T-helper 2 cell treated with Interferon-gamma antibody and Interleukin-4, amounts not matched to agents 100 ng/mL and 5 ng/mL, for 36 hours (primary cell): Measurements from ENCODE around the gene ZC3H18. TPM values are rescaled to one million over a fixed set of nuclear protein-coding genes. Genes with fewer than 3 reads are reported as not detected.

Source experiments
- intact Hi-C: fragments of 100-400 bp; cut with micrococcal nuclease; formaldehyde crosslinking; loops from one replicate; pipeline ENCODE4 v1.15.1; 2023
- total RNA-seq: library from RNA; stranded (reverse); gene quantifications from 2 replicates; pipeline ENCODE4 v1.2.3, GENCODE V29; 2022

ZC3H18 gene
- total RNA-seq, 1 donor from 2014 or later: 103 TPM

DNA sequence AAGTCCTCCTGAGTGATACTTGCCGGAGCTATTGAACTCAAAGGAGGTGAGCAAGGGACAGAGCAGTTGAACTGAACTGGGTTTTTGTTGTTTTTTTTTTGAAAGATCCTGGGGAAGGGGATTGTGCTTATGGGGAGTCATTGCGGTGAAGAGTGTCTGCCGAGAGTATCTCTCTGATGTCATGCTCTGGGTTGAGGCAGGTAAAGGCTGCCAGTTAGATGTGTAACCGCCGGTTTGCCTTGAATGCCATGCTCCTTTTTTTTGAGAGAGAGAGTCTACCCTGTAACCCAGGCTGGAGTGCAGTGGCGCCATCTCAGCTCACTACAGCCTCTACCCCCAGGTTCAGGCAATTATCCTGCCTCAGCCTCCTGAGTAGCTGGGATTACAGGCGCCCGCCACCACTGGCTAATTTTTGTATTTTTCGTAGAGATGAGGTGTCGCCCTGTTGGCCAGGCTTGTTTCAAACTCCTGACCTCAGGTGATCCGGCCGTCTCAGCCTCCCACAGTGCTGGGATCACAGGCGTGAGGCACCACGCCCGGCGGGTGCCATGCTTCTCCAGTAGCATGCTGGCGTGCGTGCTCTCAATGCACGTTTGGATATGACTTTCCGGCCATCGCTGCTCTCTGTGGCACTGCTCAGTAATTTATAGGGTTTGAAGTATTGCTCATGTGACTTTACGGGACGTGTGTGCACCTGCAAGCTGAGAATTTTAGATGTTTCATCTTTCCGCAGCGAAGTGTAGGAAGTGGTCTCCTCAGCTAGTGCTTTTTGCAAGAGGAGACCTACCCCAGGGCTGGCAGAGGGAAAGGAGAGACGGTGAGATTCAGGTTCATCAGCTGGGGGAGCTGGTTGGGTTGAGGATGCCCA, 8.5 kb downstream of the ZC3H18 start:
- intact Hi-C loops: no loop called here

DNA sequence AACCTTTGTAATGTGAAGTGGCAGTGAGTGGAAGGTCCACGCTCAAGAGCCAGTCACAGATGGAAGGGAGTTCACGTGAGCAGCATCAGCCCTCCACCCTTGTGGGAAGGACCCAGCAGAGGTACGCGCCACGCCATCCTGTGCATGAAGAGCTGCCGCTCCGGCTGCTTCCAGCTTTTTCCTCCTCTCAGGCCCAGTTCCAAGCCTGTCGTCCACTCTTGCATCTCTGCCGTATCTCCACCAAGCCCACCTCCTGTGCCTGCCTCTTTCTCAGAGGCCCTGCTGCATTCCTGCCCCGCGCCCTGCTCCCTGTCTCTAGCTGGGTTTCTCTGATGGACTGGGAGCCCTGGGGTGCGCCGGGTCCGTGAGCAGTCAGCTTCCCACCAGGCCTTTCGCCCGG, 10.2 kb downstream of the ZC3H18 start:
- intact Hi-C loops: no loop called here

- intact Hi-C loops: no loop called here
Observed at GRCh38 chr16:88581033-88581432, 10.8 kb downstream of the ZC3H18 start.

DNA sequence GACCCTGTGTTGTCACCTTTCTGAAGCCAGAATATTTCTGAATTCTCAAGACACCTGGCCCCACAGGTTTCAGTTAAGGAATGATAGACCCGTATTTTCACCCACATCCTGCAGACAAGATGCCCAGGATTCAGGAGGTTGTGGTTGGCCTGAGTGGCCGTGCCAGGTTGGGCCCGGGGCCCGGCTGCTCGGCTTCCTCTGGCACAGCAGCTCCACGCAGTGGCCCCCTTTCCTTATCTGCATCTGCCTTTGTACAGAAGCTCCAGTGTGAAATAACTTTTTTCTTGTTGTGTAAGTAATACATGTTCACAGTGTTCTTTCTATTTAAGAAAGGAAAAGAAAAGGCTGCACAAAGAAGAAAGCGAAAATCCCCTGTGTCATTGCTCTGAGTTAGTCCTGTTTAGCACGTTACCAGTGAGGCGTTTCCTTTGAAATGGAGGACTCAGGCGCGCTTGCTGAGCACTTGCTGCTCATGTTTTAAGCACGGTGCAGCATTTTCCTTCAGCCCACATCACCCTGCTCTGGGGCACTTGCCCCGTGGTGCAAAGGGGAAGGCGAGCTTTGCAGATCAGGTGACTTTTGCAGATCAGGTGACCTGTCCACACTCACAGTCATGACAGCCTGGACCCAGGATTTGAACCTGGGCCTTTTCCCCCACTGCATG, 12.8 kb downstream of the ZC3H18 start:
- intact Hi-C loops: no loop called here

- intact Hi-C loops: no loop called here
Observed at GRCh38 chr16:88584676-88585075, 14.5 kb downstream of the ZC3H18 start.

- intact Hi-C loops: no loop called here
Observed at GRCh38 chr16:88585269-88585668, 15.1 kb downstream of the ZC3H18 start.

- intact Hi-C loops: no loop called here
Observed at GRCh38 chr16:88585927-88586581, 15.9 kb downstream of the ZC3H18 start.

DNA sequence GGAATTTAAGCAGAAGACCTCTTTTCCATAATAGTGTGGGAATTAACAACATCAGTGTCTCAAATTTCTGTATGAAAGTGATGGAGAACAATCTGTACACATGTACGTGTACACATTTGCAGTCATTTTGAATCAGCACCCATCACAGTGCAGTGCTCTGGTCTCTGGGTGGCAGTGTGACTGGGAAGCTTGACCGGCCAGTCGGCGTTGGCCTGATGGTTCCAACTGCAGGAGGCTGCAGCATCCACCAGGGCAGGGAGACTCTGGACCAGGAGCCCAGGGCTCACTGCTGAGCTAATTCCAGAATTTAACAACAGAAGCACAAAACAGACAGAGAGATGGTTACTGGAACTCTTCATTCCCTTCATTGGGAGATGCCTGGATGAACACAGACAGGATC, 17.9 kb downstream of the ZC3H18 start:
- intact Hi-C loops: no loop called here

DNA sequence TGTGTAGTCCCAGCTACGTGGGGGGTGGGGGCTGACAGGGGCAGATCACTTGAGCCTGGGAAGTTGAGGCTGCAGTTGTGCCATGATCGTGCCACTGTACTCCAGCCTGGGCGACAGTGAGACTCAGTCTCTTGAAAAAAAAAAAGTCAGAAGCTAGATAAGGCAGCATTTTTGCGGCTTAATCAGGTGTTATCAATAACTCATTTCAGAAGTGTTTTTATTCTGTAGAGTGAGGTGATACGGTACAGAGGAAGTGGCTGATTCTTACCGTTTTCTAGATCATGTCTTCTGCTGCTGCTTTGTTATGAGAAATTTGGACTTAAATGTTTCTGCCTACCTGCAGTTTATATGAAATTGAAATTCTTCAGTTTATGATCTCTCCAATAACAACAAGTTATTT, 18.6 kb downstream of the ZC3H18 start:
- intact Hi-C loops: no loop called here

DNA sequence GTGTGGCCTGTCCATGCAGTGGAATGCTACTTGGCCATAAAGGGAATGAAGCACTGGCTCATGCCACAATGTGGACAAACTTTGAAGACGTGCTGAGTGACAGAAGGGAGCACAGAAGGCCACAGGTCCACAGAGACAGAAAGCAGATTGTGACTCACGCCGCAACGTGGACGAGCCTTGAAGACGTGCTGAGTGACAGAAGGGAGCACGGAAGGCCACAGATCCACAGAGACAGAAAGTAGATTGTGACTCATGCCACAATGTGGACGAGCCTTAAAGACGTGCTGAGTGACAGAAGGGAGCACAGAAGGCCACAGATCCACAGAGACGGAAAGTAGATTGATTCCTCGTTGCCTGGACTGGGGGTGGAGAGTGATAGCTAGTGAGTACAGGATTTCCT, 19.2 kb downstream of the ZC3H18 start:
- intact Hi-C loops: no loop called here

- intact Hi-C loops: no loop called here
Observed at GRCh38 chr16:88591577-88592021, 21.4 kb downstream of the ZC3H18 start.

GRCh38 chr16:88593061-88593460, 22.9 kb downstream of the ZC3H18 start:
- intact Hi-C loops: no loop called here

GRCh38 chr16:88593489-88593888, 23.3 kb downstream of the ZC3H18 start:
- intact Hi-C loops: no loop called here

DNA sequence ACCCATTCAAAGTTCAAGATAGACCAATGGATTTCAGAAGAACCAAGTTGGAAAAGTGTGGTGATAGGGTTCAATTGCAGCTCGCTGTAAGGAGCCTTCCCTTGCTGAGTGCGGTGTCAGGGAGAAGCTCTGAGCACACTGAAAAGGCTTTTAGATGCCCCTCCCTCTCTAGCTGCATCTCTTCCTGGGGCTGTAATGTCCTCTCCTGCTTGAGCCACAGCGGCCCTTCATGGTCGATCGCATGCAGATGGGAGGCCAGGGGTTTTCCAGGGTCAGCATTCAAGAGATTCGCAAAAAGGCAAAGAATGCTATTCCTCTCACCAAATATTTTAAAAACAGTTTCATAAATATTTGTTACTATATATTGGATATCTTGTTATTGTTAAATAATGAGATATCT, 23.7 kb downstream of the ZC3H18 start:
- intact Hi-C loops: no loop called here

GRCh38 chr16:88595101-88595500, 24.9 kb downstream of the ZC3H18 start:
- intact Hi-C loops: no loop called here

- intact Hi-C loops: no loop called here
Observed at GRCh38 chr16:88595921-88596320, 25.7 kb downstream of the ZC3H18 start.

GRCh38 chr16:88596483-88596882, 26.3 kb downstream of the ZC3H18 start:
- intact Hi-C loops: no loop called here

DNA sequence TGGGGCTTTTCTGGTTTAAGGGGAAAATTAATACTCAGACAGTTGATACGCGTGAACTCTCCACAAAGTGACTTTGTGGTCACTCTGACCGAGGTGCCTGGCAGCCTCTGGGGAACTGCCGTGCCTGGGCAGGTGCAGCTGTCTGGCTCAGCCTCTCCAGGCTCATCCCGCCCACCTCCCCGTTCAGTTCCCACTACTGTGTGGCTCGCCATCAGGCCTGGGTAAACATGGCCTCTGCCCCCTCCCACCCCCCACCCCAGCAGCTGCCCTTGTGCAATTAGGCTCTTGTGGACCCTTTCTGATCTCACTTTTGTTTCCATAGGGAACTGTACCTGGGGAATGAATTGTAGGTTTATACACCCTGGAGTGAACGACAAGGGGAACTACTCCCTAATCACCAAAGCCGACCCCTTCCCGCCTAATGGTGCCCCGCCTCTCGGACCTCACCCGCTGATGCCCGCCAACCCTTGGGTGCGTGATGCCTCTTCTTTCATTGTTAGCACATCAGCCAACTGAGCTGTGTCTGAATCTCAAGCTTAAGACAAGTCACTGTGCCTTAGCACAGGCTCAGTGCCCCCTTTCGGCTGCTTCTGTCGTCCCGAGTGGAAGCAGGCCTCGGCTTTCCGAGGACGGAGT, 27.8 kb downstream of the ZC3H18 start:
- intact Hi-C loops: no loop called here

DNA sequence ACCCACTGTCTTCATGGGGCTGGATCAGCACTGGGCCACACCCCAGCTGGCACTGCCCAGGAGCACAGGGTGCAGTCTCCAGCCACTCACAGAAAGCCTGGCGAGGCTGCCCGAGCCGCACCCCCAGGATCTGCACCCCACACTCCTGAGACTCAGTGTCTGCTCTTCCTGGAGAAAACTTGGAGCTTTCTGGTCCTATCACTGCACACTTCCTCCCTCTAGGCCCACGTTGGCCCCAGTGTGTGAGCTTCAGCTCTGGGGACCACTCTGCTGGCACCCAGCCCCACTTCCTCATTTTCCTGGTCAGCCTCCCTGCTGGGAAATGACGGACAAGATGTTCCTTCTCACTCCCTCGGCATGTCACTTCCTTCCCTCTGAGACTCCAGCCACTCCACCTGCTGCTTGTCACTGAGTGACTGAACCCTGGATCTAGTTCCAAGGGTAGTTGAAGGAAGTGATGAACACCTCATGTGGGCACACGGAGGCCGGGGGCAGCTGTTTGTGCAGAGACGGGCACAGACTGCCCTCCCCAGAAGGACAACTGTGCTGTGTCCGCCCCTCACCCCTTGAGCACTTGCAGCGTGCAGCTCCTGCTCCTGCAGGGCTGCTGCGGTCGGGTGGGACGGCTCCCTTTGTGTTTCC, 29.0 kb downstream of the ZC3H18 start:
- intact Hi-C loops: no loop called here

GRCh38 chr16:88599825-88600538, 29.8 kb downstream of the ZC3H18 start:
- intact Hi-C loops: no loop called here

DNA sequence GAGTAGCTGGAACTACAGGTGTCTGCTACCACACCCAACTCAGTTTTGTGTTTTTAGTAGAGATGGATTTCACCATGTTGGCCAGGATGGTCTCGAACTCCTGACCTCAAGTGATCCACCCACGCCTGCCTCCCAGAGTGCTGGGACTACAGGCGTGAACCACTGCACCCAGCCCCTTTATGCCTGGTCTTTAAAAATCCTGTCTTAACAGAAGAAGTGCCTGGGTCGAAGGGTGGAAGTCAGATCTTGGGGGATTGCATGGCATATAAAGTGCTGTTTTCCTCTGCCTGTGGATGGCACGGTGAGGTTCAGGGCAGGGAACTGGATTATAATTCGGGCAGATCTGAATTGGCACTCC, 30.3 kb downstream of the ZC3H18 start:
- intact Hi-C loops: no loop called here
